Adrenal gland (tissue), 12 donors: ENCODE measurements around the gene COL5A1. TPM values are rescaled to one million over a fixed set of nuclear protein-coding genes. Genes with fewer than 3 reads are reported as not detected.

Experiments used
- DNase-seq, 7 donors: peaks; one replicate each; pipeline ENCODE4 v3.0.0-alpha.2; 2019 to 2020
- H3K27ac ChIP-seq, 5 donors: fragments of 200-600 bp; sonication (generic) in 4 of 5; 1 replicate in 3 of 5; 2 replicates in 2 of 5; pipeline versions ENCODE4 v1.5.1 to v1.8.0; 2016 to 2020; ENCODE audit warnings: mild to moderate bottlenecking in 1 of 5
- H3K27me3 ChIP-seq: fragments of 200-600 bp; 2 replicates; pipeline ENCODE4 v1.8.0; 2021
- H3K36me3 ChIP-seq, 2 donors: fragments of 200-600 bp; replicated peaks in 1 of 2; 1 replicate in 1 of 2; 2 replicates in 1 of 2; pipeline versions ENCODE4 v1.5.1 to v1.8.0; 2018 to 2022
- H3K4me1 ChIP-seq, 2 donors: fragments of 200-600 bp; replicated peaks in 1 of 2; 1 replicate in 1 of 2; 2 replicates in 1 of 2; pipeline versions ENCODE4 v1.5.1 to v1.8.0; 2018 to 2021
- H3K4me3 ChIP-seq, 4 donors: fragments of 200-600 bp; sonication (generic) in 3 of 4; one replicate each; pipeline ENCODE4 v1.5.1; 2016 to 2018
- H3K9me3 ChIP-seq, 3 donors: fragments of 200-600 bp; sonication (generic) in 1 of 3; replicated peaks in 1 of 3; 1 replicate in 2 of 3; 2 replicates in 1 of 3; pipeline versions ENCODE4 v1.5.1 to v1.8.0; 2016 to 2021
- POLR2A ChIP-seq, 2 donors: fragments of 450-650 bp; IDR thresholded peaks; one replicate each; pipeline ENCODE4 v1.6.1; 2017; ENCODE audit warnings: antibody characterized with exemption in 2 of 2, mild to moderate bottlenecking in 2 of 2, moderate library complexity in 1 of 2
- WGBS, 4 donors: extraction: QIAGEN DNeasy Blood & Tissue Kit in 2 of 4; methylation state at CpG; one replicate each; pipeline versions ENCODE4 v1.1.5 to v1.1.7; 2013 to 2017; 5-methylcytosine and 5-hydroxymethylcytosine counted together
- intact Hi-C, 2 donors: fragments of 100-400 bp; cut with DNase I; formaldehyde crosslinking; loops; one replicate each; pipeline versions ENCODE4 v1.14.1 to v1.15.0; 2022 to 2023
- polyA plus RNA-seq, 3 donors: library from polyadenylated mRNA; stranded (reverse); fragments of 200-250 nt in 2 of 3; fragments of 350-450 nt in 1 of 3; fragmentation: Illumina TruSeq in 1 of 3; extraction: RNeasy Lipid Tissue Mini Kit (QIAGEN cat#74804) in 1 of 3; gene quantifications; one replicate each; pipeline ENCODE4 v1.2.3, GENCODE V29; 2013 to 2014
- total RNA-seq, 9 donors: library from RNA; depleted of rRNA in 4 of 9; stranded (reverse); fragments of >200 nt in 4 of 9; fragments of 120-200 nt in 1 of 9; fragmentation: NEBNext Ultra II Directional in 1 of 9; extraction: Animal tissue kit (Norgen Biotek cat#: 25700) in 1 of 9; gene quantifications; one replicate each; pipeline versions ENCODE4 v1.1.0 to v1.2.4, GENCODE V29; 2013 to 2023
- TF ChIP-seq, protein P1 (sequence below), 6 experiments: fragments of 450-650 bp in 4 of 6; fragments of 200-600 bp in 2 of 6; sonication (generic) in 1 of 6; IDR thresholded peaks; 1 replicate in 5 of 6; 2 replicates in 1 of 6; pipeline versions ENCODE4 v1.5.1 to v1.8.0; 2016 to 2021; ENCODE audit warnings: antibody characterized with exemption in 6 of 6, mild to moderate bottlenecking in 2 of 6, moderate library complexity in 1 of 6
- donor health status: healthy with polysubstance abuse.
- donor health status: Bipolar disorder and iron deficiency.
- donor health status: DM: yes; HTN: yes; CAD: no.
- donor health status: DM: no; HTN: no; CAD: no.
- donor health status: DM: no; HTN: no; CAD: no.
- donor health status: DM: yes; HTN: yes; CAD: no.

COL5A1 gene
- total and polyA plus RNA-seq, 12 donors, result 3.5 to 45.5 (median 29.3) TPM

- Histone ChIP-seq H3K27me3 (no peaks in the 10 kb centered on the region), H3K9me3 (no peaks in the 10 kb centered on the region), H3K36me3 (no peaks in the 10 kb centered on the region), H3K4me1 (no peaks in the 10 kb centered on the region), H3K4me3 (no peak overlapping the region), H3K27ac (no peak overlapping the region)
- intact Hi-C loops, result no loop called here
- TF ChIP-seq, protein P1, sequence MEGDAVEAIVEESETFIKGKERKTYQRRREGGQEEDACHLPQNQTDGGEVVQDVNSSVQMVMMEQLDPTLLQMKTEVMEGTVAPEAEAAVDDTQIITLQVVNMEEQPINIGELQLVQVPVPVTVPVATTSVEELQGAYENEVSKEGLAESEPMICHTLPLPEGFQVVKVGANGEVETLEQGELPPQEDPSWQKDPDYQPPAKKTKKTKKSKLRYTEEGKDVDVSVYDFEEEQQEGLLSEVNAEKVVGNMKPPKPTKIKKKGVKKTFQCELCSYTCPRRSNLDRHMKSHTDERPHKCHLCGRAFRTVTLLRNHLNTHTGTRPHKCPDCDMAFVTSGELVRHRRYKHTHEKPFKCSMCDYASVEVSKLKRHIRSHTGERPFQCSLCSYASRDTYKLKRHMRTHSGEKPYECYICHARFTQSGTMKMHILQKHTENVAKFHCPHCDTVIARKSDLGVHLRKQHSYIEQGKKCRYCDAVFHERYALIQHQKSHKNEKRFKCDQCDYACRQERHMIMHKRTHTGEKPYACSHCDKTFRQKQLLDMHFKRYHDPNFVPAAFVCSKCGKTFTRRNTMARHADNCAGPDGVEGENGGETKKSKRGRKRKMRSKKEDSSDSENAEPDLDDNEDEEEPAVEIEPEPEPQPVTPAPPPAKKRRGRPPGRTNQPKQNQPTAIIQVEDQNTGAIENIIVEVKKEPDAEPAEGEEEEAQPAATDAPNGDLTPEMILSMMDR (IDR thresholded peaks at IDR 0.05), result no peak
- TF ChIP-seq POLR2A (IDR thresholded peaks at IDR 0.05), result no peak
- WGBS, 4 donors, result 84 to 88% (median 85%) methylated on average over 8 to 13 of the region's 13 CpGs
- DNase-seq, result peak in 4 of 7 donors; percentile 1 to 13 (median 8)
Observed at GRCh38 chr9:134618833-134619447, 22.7 kb upstream of the COL5A1 start.

DNA sequence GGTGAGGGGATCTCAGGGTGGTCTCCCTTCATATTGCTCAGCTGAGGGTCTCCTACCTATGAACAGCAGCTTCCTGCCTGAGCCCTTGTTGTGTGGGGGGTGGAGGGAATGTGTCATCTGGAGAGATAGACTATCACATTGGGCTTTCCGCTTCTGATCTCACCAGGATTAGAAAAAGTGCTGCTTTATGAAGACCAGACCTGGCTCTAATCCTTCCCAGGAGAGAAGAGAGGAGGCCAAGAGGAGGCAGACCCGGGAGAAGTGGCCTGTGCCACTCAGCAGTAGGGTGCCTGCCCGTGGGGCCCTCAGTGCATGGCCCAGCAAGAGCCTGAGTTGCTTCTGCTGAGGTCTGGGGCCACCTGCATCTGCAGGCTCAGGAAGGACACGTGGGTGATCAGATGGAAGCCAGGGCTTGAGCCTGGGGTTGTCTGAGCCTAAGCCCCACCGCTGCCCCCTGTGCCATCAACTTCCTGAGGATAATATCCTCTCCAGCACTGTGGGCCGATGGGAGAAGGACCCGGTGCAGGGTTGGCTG lies 22.1 kb upstream of the COL5A1 start:
- TF ChIP-seq, protein P1 (IDR thresholded peaks at IDR 0.05), result no peak
- TF ChIP-seq POLR2A (IDR thresholded peaks at IDR 0.05), result no peak

GRCh38 chr9:134619983-134620661 lies 21.5 kb upstream of the COL5A1 start:
- peak in 5 of 7 donors; percentile 3 to 27 (median 8) for DNase-seq
- no peak overlapping the region for H3K4me3 ChIP-seq
- no peaks in the 10 kb centered on the region for H3K27me3 ChIP-seq
- H3K9me3 ChIP-seq, result no peaks in the 10 kb centered on the region
- WGBS, 4 donors, result 33 to 93% (median 88%) methylated on average over 1 to 19 of the region's 19 CpGs
- H3K27ac ChIP-seq, result no peak overlapping the region
- TF ChIP-seq, protein P1 (IDR thresholded peaks at IDR 0.05), result no peak
- TF ChIP-seq POLR2A (IDR thresholded peaks at IDR 0.05), result no peak
- no peaks in the 10 kb centered on the region for H3K36me3 ChIP-seq
- no peaks in the 10 kb centered on the region for H3K4me1 ChIP-seq
- intact Hi-C loops, result no loop called here

More for the DNA sequence above, 22.1 kb upstream of the COL5A1 start:
- H3K27ac ChIP-seq, result no peak overlapping the region
- H3K9me3 ChIP-seq, result no peaks in the 10 kb centered on the region
- intact Hi-C loops, result no loop called here
- no peak overlapping the region for H3K4me3 ChIP-seq
- H3K4me1 ChIP-seq, result no peaks in the 10 kb centered on the region
- peak in 3 of 7 donors; percentile 2 to 29 (median 7) for DNase-seq
- no peaks in the 10 kb centered on the region for H3K27me3 ChIP-seq
- WGBS, 4 donors, result 64 to 100% (median 86%) methylated on average over 3 to 7 of the region's 7 CpGs
- H3K36me3 ChIP-seq, result no peaks in the 10 kb centered on the region

DNA sequence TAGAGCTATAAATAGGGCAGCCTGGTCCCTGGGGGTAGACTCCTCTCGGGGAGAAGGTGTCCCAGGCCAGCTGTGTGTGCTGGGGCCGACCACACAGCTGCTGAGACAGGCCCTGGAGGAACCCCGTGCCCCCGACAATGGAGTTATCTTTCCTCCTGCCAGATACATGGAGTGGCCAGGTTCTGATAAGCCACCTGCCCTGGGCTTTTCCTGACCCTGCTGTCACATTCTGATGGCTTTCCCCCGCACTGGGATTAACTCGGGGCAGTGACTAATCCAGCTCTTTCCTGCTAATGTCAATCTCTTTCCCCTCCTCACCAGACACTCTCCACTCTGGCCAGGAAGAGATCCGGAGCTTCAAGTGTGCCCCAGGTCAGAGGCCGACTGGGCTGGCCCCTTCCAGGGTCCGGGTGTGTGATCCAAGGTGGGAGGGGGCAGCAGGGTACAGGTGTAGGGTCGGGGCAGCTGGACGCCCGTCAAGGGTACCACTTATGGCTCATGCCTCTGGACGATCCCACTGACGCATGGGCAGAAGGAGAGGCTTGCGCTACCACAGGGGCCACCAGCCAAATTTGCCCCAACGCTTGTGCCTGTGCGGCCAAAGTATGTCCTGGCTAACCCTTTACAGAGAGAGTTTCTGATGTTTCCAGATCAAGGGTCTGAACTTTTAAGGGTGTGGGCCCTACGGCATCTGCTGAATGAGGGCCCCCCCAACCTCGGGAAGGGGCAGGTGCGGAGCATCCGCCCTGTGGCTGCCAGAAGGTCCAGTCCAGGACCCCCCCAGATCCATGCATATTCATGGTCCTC lies 20.6 kb upstream of the COL5A1 start:
- no peaks in the 10 kb centered on the region for H3K9me3 ChIP-seq
- intact Hi-C loops, result no loop called here
- no peak overlapping the region for H3K27ac ChIP-seq
- peak in 5 of 7 donors; percentile 6 to 15 (median 8) for DNase-seq
- WGBS, 4 donors, result 73 to 83% (median 82%) methylated on average over 14 to 21 of the region's 21 CpGs
- no peaks in the 10 kb centered on the region for H3K36me3 ChIP-seq
- TF ChIP-seq, protein P1 (IDR thresholded peaks at IDR 0.05), result no peak
- no peak for TF ChIP-seq POLR2A (IDR thresholded peaks at IDR 0.05)
- H3K4me1 ChIP-seq, result no peaks in the 10 kb centered on the region
- no peaks in the 10 kb centered on the region for H3K27me3 ChIP-seq
- no peak overlapping the region for H3K4me3 ChIP-seq
